GM12874 (cell line): Measurements from ENCODE around the gene BABAM2.

Experiments used
- TF ChIP-seq, protein P1 (sequence below): IDR thresholded peaks from 2 replicates; pipeline ENCODE4 v1.5.1; 2011; ENCODE audit warnings: low read depth, mild to moderate bottlenecking, control low read depth, low read length, moderate library complexity; ENCODE audit not compliant: insufficient read depth

The BABAM2 gene

DNA sequence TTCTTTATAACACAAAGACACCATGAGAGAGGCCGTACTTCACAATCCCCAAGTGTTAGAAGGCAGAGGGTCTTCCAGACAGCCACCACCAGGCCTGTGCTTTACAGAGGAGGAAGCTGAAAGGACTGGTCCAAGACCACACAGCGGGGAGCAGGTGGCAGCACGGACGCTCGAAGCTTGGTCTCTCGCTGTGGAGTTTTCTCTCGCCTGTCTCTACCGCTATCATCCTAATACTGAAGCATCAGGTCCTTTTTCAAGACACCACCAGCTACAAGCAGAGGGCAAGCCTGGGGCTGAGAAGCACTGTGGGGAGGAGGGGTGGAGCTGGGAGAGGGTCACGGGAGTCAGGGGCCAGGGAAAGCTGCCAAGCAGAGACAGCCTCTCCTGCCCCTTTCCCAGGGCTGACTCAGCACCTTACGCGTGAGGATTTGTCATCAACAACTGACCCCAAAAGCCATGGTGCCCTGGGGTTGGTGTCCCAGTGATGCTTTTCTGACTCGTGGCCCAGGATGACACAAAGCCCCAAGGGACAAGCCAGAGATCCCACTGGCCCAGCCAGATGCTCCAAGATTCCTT lies 470.3 kb downstream of the BABAM2 start:
- TF ChIP-seq, protein P1, sequence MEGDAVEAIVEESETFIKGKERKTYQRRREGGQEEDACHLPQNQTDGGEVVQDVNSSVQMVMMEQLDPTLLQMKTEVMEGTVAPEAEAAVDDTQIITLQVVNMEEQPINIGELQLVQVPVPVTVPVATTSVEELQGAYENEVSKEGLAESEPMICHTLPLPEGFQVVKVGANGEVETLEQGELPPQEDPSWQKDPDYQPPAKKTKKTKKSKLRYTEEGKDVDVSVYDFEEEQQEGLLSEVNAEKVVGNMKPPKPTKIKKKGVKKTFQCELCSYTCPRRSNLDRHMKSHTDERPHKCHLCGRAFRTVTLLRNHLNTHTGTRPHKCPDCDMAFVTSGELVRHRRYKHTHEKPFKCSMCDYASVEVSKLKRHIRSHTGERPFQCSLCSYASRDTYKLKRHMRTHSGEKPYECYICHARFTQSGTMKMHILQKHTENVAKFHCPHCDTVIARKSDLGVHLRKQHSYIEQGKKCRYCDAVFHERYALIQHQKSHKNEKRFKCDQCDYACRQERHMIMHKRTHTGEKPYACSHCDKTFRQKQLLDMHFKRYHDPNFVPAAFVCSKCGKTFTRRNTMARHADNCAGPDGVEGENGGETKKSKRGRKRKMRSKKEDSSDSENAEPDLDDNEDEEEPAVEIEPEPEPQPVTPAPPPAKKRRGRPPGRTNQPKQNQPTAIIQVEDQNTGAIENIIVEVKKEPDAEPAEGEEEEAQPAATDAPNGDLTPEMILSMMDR: no peak

DNA sequence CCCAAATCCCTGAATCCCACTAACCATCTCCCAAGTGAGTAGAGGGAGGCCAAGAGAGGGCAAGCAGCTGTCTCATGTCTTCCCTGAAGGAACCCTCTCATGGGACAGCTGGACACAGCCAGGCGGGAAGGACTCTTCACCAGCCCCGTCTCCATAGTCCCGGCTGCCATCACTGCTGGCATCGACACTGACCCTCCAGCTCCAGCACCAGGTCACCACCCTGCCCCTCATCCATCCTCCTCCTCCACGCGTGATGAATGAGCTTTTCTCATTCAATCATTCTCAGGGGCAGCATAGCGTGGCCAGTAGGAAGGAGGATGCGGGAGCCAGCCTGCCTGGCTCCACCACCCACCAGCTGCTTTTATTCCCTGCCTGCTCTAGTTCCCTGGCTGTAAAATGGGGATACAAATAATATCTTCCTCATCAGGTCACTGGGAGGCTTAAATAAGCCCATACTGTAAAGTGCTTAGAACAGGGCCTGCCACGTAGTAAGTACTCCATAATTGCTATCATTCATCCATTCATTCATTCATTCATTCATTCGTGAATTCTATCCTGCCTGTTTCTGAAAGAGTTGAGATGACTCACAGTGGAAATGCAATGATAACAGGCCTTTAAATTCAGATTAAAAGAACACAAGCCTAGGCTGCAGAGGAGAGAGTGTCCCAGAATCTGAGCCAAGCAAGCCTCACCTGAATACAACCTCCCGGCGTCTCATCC lies 471.6 kb downstream of the BABAM2 start:
- TF ChIP-seq, protein P1: no peak

DNA sequence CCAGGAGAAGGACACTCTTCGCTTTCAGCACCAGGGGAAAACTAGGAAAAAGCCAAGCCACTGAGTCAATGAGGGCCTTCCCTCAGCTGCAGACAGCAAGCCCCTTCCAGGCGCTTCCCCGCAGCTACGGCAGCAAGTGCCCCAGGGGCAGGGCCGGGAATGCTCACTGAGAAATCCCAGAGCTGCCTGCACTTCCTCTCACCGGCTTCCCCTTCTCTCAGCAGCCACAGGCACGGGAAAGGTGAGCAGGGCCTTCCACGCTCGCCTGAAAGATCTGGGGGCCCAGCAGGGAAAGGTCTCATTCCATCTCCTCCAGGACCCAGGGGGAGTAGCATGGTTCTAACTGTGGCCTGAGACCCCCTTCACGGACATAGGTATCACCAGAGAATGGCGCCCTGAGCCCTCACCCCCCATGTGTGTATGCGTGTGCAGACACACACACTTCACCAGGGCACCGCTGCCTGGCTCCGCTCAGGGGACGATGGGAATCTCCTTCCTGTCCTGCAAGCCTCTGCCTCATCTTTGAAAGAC lies 472.5 kb downstream of the BABAM2 start:
- TF ChIP-seq, protein P1: no peak

DNA sequence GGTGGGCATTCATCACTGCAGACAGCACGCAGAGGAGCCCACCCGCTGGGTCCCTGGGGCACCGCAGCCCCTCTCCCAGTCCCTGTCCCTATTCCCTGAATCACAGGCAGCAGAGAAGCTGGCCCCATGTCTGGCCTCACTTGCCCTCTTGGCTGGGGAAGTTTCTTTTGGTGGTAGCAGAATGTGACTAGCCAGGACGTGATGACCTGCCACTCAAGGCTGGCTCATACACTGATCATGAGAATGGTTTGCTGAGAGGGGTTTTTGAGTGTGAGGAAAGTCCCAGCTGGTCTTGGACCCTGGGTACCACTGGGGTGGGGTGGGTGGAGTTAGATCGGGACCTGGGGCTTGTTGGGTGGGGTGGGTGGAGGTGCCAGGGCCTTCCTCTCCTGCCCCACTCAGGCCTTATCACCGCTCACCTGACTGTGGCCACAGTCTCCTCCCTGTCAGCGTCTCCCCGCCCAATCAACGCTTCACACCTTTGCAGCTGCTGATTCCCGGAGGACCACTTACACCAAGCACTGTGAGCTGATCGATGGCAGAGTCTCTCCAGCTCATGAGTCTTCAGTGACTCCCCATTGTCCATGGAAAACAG lies 473.3 kb downstream of the BABAM2 start:
- TF ChIP-seq, protein P1: no peak

DNA sequence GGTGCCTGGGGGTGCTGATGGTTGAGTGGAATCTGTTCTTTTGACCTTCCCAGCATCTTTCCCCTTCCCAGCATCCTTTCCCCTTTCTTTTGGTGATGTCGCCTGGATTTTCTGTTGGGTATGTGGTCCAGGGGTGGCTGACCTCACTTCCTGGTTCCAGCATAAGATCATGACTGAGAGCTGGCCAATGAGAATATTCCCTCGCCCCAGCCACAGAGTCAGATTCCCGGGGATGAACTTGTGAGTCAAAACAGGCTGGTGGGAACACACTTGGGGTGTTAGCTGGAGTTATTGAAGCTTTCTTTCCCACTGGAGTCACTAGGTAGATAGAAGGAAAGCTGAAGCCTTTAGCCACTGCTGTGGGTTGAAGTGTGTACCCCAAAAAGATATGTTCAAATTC lies 474.1 kb downstream of the BABAM2 start:
- TF ChIP-seq, protein P1: no peak

DNA sequence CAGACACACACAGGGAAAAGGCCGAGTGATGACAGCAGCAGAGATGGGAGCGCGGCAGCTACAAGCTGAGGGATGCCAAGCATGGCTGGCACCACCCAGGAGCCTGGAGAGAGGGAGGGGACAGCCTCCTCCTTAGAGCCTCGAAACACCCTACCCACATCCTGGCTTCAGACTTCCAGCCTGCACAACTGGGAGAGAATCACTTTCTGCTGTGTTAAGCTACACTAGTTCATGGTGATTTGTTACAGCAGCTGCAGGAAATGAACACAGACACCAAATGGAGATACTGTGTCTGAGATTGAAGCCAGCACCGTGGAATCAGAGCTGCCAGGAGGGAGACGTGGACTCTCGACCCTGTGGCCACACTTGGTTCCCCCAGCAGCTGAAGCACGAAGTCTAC lies 474.6 kb downstream of the BABAM2 start:
- TF ChIP-seq, protein P1: no peak

DNA sequence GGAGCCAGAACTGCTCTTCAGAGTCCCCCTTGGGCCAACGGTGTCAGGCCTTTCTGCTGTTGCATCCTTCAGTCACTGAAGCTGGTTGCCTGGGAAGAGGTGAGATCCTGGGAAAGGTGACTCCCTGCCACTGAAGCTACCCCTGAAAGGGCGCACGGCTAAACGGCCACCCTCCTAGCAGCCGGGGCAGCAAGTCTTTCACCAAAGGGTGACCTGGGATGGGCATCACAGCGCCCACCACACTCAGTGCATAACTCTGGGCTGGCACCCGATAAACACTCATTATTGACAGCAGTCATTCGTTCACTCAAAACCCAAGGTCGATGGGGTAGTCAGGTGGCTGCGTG lies 475.6 kb downstream of the BABAM2 start:
- TF ChIP-seq, protein P1: no peak
